ENCODE measurements around the gene CTIF. TPM values are rescaled to one million over a fixed set of nuclear protein-coding genes. Genes with fewer than 3 reads are reported as not detected.

The CTIF gene
- total RNA-seq, 1 donor from 2014 or later, result 51.5 TPM

GRCh38 chr18:48841381-48842258 lies 302.8 kb downstream of the CTIF start:
- Mint-ChIP-seq H3K27me3 (ENCODE audit: unreplicated experiment) (peaks cover 27% of the 10 kb centered on the region), H3K27ac (ENCODE audit: unreplicated experiment) (peak overlapping the region; percentile 97), H3K4me1 (ENCODE audit: unreplicated experiment) (peaks cover 62% of the 10 kb centered on the region), H3K36me3 (ENCODE audit: low read depth, unreplicated experiment) (peaks cover 3% of the 10 kb centered on the region), H3K9me3 (ENCODE audit: unreplicated experiment) (no peaks in the 10 kb centered on the region), H3K4me3 (ENCODE audit: unreplicated experiment) (no peak overlapping the region)
- peak; percentile 24 for DNase-seq (ENCODE audit: low spot score)
- TF ChIP-seq, protein P1, sequence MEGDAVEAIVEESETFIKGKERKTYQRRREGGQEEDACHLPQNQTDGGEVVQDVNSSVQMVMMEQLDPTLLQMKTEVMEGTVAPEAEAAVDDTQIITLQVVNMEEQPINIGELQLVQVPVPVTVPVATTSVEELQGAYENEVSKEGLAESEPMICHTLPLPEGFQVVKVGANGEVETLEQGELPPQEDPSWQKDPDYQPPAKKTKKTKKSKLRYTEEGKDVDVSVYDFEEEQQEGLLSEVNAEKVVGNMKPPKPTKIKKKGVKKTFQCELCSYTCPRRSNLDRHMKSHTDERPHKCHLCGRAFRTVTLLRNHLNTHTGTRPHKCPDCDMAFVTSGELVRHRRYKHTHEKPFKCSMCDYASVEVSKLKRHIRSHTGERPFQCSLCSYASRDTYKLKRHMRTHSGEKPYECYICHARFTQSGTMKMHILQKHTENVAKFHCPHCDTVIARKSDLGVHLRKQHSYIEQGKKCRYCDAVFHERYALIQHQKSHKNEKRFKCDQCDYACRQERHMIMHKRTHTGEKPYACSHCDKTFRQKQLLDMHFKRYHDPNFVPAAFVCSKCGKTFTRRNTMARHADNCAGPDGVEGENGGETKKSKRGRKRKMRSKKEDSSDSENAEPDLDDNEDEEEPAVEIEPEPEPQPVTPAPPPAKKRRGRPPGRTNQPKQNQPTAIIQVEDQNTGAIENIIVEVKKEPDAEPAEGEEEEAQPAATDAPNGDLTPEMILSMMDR (IDR thresholded peaks at IDR 0.05; ENCODE audit: unreplicated experiment), result no peak

DNA sequence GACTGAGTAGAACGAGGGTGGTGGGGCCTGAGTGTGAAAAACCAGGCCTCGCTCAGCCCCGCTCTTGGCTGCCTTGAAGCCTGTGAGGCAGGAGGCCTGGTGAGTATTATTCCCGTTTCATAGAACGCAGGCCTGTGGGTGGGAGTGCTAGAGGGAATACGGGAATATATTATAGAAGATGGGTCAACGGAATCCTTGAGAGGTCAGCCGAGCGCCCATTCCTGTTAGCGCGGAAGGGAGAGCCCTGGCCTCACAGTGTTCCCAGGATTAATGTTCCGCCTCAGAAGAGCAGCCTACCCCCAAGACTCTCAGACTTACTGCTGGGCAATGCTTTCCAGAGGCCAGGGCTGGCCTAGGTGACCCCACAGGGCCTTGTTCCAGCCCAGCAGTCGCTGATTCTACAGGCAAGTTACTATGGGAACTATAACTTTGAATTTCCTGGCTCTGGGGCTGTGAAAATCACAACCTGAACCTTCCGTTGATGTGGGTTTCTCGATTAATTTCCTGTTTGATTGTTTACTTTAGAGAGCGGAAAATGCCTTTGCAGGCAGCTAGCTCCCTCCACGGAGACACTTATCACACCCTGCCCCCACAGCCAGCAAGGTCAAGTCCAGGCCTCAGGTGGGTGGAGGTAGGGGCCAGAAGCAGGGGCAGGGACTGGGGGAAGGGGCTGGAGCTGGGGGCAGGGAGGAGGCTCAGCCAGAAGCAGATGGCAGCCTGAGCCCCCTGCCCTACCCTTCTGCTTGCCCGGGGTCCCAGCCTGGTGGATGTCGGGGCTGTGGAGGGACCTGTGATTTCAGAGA lies 303.6 kb downstream of the CTIF start:
- no peaks in the 10 kb centered on the region for H3K9me3 Mint-ChIP-seq (ENCODE audit: unreplicated experiment)
- H3K4me1 Mint-ChIP-seq (ENCODE audit: unreplicated experiment), result peaks cover 62% of the 10 kb centered on the region
- peak overlapping the region; percentile 79 for H3K4me3 Mint-ChIP-seq (ENCODE audit: unreplicated experiment)
- peak; percentile 28 for DNase-seq (ENCODE audit: low spot score)
- TF ChIP-seq, protein P1 (IDR thresholded peaks at IDR 0.05; ENCODE audit: unreplicated experiment), result no peak
- peaks cover 6% of the 10 kb centered on the region for H3K36me3 Mint-ChIP-seq (ENCODE audit: low read depth, unreplicated experiment)
- H3K27me3 Mint-ChIP-seq (ENCODE audit: unreplicated experiment), result peaks cover 30% of the 10 kb centered on the region
- H3K27ac Mint-ChIP-seq (ENCODE audit: unreplicated experiment), result peak overlapping the region; percentile 97

GRCh38 chr18:48843162-48843561 lies 304.3 kb downstream of the CTIF start:
- H3K27ac Mint-ChIP-seq (ENCODE audit: unreplicated experiment), result peak overlapping the region; percentile 64
- peaks cover 31% of the 10 kb centered on the region for H3K27me3 Mint-ChIP-seq (ENCODE audit: unreplicated experiment)
- peaks cover 6% of the 10 kb centered on the region for H3K36me3 Mint-ChIP-seq (ENCODE audit: low read depth, unreplicated experiment)
- H3K4me3 Mint-ChIP-seq (ENCODE audit: unreplicated experiment), result no peak overlapping the region
- TF ChIP-seq, protein P1 (IDR thresholded peaks at IDR 0.05; ENCODE audit: unreplicated experiment), result no peak
- no peaks in the 10 kb centered on the region for H3K9me3 Mint-ChIP-seq (ENCODE audit: unreplicated experiment)
- H3K4me1 Mint-ChIP-seq (ENCODE audit: unreplicated experiment), result peaks cover 63% of the 10 kb centered on the region
- no peak for DNase-seq (ENCODE audit: low spot score)

DNA sequence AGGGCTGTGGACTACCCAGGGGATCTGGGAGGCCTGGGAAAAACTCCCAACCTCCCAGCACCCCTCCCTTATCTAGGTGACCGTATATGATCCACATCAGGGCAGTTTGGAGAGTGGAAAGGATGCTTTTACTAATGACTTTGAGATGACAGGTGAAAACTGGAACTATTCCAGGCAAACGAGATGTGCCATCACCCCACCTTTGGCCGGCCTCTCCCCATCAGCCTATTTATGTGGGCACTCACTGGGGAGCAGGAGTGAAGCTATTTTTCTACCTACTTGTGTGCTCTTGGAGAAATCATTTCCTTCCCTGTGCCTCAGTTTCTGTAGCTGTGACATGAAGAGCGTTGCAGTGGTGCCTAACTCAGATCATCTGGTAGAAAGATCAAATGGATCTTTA lies 304.8 kb downstream of the CTIF start:
- H3K27ac Mint-ChIP-seq (ENCODE audit: unreplicated experiment), result peak overlapping the region; percentile 64

More for the DNA sequence above, 304.8 kb downstream of the CTIF start:
- Mint-ChIP-seq H3K36me3 (ENCODE audit: low read depth, unreplicated experiment) (peaks cover 6% of the 10 kb centered on the region), H3K27me3 (ENCODE audit: unreplicated experiment) (peaks cover 29% of the 10 kb centered on the region), H3K9me3 (ENCODE audit: unreplicated experiment) (no peaks in the 10 kb centered on the region), H3K4me1 (ENCODE audit: unreplicated experiment) (peaks cover 61% of the 10 kb centered on the region), H3K4me3 (ENCODE audit: unreplicated experiment) (peak overlapping the region; percentile 7)
- TF ChIP-seq, protein P1 (IDR thresholded peaks at IDR 0.05; ENCODE audit: unreplicated experiment), result no peak
- DNase-seq (ENCODE audit: low spot score), result no peak
